Epithelial cell of proximal tubule (primary cell): ENCODE results near the gene ADNP2. TPM values are rescaled to one million over a fixed set of nuclear protein-coding genes. Genes with fewer than 3 reads are reported as not detected.

Source experiments
- DNase-seq: peaks from one replicate; pipeline ENCODE4 v3.0.0-alpha.2; 2011; ENCODE audit warnings: low read depth
- H3K4me3 ChIP-seq: 2 replicates; pipeline ENCODE4 v1.5.1; 2011; ENCODE audit warnings: low read depth, mild to moderate bottlenecking, low read length
- total RNA-seq: library from RNA; depleted of rRNA; stranded (reverse); fragments of >200 nt; gene quantifications from 2 replicates; pipeline ENCODE4 v1.2.3, GENCODE V29; 2015
- TF ChIP-seq, protein P1 (sequence below): conservative IDR thresholded peaks from 2 replicates; pipeline ENCODE4 v1.5.1; 2012; ENCODE audit warnings: low read depth, mild to moderate bottlenecking, low read length

The ADNP2 gene
- total RNA-seq, 1 donor from 2014 or later = 19.4 TPM

DNA sequence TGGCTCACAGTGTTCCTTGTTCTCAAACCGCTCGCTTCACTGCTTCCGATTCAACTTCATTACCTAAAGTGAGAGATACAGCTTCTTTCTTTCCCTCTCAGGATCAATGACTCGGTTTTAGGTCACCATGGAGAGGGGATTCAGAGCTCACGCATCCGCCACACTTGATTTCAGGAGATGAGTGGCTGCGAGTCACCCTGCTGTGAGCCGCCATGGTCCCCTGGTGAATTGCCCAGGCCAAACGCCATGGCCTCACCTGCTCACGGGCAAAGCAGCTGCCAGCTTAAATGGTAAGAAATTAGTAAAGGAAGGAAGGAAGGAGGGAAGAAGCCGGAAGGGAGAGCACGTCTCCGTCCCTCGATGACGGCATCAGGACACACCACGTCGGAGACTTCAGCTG lies 60.5 kb downstream of the ADNP2 start:
- TF ChIP-seq, protein P1, sequence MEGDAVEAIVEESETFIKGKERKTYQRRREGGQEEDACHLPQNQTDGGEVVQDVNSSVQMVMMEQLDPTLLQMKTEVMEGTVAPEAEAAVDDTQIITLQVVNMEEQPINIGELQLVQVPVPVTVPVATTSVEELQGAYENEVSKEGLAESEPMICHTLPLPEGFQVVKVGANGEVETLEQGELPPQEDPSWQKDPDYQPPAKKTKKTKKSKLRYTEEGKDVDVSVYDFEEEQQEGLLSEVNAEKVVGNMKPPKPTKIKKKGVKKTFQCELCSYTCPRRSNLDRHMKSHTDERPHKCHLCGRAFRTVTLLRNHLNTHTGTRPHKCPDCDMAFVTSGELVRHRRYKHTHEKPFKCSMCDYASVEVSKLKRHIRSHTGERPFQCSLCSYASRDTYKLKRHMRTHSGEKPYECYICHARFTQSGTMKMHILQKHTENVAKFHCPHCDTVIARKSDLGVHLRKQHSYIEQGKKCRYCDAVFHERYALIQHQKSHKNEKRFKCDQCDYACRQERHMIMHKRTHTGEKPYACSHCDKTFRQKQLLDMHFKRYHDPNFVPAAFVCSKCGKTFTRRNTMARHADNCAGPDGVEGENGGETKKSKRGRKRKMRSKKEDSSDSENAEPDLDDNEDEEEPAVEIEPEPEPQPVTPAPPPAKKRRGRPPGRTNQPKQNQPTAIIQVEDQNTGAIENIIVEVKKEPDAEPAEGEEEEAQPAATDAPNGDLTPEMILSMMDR = no peak
- H3K4me3 ChIP-seq = no peak overlapping the region
- DNase-seq = no peak

DNA sequence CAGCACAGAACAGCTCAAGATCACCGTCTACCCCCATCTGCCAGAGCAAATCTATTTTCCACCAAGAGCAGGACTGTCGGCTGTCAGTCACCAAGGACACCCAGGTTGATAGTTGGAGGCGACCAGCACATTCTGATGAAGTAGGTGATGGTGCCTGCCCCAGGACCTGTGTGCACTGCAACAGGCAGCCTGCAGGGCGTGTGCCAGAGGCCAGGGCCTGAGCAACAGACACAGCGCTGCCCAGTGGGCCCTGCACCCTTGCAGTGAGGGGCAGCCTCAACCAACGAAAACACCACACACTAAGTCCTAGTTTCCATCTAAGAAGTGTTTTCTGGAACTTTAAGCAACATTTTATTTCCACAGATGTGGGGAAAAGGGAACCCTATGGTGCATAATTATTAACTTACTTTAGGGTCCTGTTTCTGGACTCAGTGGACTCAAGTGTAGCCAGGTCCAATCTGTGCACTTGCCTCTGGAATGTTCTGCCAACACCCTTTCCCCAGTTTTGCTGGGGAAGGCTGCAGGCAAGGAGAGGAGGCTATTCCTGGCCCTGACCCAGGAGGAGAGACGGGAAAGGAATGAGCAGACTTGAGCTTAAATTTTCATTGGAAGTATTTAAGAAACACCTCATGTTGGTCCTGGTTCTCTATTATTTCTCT lies 61.5 kb downstream of the ADNP2 start:
- DNase-seq = no peak
- no peak overlapping the region for H3K4me3 ChIP-seq
- TF ChIP-seq, protein P1 = no peak

DNA sequence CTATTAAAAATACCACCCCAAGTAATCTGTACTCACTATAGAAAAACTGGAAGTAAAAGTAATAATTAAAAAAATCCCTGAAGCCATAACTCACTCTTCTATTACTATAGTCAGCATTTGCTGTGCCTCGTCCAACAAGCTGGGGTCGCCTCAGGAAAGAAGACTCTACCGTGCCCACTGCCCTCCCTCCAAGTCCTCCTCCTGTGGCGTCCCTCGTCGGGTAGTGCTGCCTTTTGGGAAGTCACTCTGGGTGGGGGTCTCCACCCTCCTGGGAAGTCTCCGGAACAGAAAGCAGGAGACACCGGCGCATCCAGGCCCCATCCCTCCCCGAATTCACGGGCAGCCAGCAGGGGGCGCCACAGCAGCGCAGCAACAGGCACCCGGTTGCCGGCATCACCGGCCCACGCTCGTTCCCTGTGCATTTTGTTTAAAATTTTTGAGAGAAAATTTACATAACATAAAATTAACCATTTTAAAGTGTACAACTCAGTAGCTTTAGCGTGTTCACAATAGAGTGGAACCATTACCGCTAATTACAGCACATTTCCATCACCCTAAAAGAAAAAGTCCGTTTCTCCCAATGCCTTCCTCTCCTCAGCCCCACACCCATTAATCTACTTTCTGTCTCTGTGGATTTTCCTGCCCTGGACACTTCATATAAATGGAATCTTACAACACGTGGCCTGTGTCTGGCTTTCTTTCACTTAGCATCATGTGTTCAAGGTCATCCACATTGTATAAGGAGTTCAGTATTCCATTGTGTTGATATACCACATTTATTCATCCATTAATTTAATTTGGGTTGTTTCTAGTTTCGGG lies 62.2 kb downstream of the ADNP2 start:
- TF ChIP-seq, protein P1 = peak; percentile 89
- no peak for DNase-seq
- H3K4me3 ChIP-seq = peak overlapping the region; percentile 39

DNA sequence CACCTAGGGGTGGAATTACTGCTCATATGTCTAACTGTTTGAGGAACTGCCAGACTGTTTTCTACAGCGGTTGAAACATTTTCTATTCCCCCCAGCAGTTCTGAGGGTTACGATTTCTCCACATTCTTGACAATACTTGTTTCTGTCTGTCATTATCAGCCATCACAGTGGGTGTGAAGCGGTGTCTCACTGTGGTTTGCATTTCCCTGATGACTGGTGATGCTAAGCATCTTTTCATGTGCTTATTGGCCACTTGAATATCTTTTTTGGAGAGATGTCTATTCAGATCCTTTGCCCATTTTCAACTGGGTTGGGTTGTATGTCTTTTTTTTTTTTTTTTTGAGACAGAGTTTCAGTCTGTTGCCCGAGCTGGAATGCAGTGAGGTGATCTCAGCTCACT lies 63.0 kb downstream of the ADNP2 start:
- no peak overlapping the region for H3K4me3 ChIP-seq
- no peak for DNase-seq
- TF ChIP-seq, protein P1 = no peak

DNA sequence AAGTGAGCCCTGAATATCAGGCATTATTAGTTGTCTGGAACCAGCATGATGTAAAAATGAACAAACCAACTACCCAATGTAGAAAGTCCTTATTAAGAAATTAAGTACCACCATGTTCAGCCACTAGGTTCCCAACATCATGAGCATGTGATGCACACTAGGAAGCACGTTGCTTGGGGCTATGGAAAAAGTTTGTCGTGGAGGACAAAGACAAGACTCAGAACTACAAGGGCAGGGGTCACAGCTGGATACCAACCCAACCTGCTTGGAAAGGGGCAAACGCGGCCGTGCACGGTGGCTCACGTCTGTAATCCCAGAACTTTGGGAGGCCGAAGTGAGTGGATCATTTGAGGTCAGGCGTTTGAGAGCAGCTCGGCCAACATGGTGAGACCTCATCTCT lies 64.0 kb downstream of the ADNP2 start:
- TF ChIP-seq, protein P1 = no peak
- H3K4me3 ChIP-seq = no peak overlapping the region
- DNase-seq = no peak

DNA sequence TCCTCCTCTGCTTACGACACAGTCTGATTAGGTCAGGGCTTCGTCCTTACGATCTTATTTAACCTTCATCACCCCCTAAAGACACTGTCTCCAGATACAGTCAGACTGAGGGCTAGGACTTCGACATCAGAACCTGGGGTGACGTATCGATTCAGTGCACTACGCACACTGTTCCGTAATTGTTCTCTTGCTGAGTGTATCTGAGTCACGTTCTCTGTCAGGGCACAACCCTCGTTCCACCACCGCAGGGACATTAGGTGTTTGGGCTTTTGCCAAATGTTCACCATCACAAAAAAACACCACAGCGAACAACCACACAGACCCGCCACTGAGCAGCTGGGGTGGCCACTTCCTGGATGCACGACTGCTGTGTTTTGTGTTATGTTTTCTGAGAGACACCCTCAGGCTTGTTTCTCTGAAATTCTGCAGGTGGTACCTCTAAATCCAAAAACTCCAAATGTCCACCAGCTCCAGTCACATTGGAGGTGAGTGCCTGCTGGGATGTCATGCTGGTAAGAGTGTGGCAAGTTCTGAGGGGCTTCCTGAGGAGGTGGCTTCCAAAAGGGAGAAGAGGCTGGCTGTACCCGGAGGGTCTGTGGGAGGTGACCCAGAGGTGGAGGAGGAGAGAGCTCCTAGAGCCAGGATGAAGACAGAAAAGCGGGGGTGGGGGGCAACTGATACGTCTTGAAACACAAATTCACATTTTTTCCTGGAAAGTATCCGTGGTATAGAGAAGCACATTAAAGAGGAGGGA lies 66.6 kb downstream of the ADNP2 start:
- no peak overlapping the region for H3K4me3 ChIP-seq
- DNase-seq = no peak
- TF ChIP-seq, protein P1 = no peak
